HG02840 (cell line): Measurements from ENCODE around the gene TXLNG.
"Not testable (repeated sequence)": the region's sequence is repeated elsewhere in the genome, so short reads cannot be mapped to it uniquely, and the experiment has no call there.

Experiments
- ATAC-seq: cut with Tn5 transposase; IDR thresholded peaks from one replicate; pipeline ENCODE4 v1.9.1; 2021; ENCODE audit warnings: mild to moderate bottlenecking, moderate library complexity, moderate number of reproducible peaks; ENCODE audit not compliant: unreplicated experiment, low FRiP score

TXLNG gene

GRCh38 chrX:16786139-16786790, at the start of gene TXLNG:
TSS of gene TXLNG (plus strand) at chrX:16786466. CDS start at chrX:16786488, 22 bp downstream.
- ATAC-seq = peak; percentile 100

- ATAC-seq = no peak
These were observed 49.2 kb upstream of the TXLNG start for GRCh38 chrX:16737024-16737423.

GRCh38 chrX:16739574-16739973, 46.7 kb upstream of the TXLNG start:
- ATAC-seq = no peak

- ATAC-seq = no peak
These were observed 42.5 kb upstream of the TXLNG start for GRCh38 chrX:16743604-16744325.

GRCh38 chrX:16745102-16745501, 41.2 kb upstream of the TXLNG start:
- ATAC-seq = no peak

GRCh38 chrX:16745659-16746058, 40.6 kb upstream of the TXLNG start:
- ATAC-seq = no peak

- no peak for ATAC-seq
These were observed 37.8 kb upstream of the TXLNG start for GRCh38 chrX:16748425-16748824.

GRCh38 chrX:16750136-16750535, 36.1 kb upstream of the TXLNG start:
- ATAC-seq = no peak

- no peak for ATAC-seq
These were observed 32.2 kb upstream of the TXLNG start for GRCh38 chrX:16754019-16754418.

GRCh38 chrX:16756724-16757123, 29.5 kb upstream of the TXLNG start:
- ATAC-seq = no peak

- not testable (repeated sequence) for ATAC-seq
These were observed 24.8 kb upstream of the TXLNG start for GRCh38 chrX:16761500-16761899.

GRCh38 chrX:16762579-16762978, 23.7 kb upstream of the TXLNG start:
- no peak for ATAC-seq

GRCh38 chrX:16765594-16765993, 20.7 kb upstream of the TXLNG start:
- no peak for ATAC-seq

GRCh38 chrX:16770970-16771482, 15.2 kb upstream of the TXLNG start:
- ATAC-seq = no peak

GRCh38 chrX:16771483-16772398, 14.5 kb upstream of the TXLNG start:
- no peak for ATAC-seq

- ATAC-seq = no peak
These were observed 13.8 kb upstream of the TXLNG start for GRCh38 chrX:16772460-16772859.

- ATAC-seq = no peak
These were observed 11.5 kb upstream of the TXLNG start for GRCh38 chrX:16774746-16775145.

GRCh38 chrX:16778545-16778944, 7.7 kb upstream of the TXLNG start:
- ATAC-seq = no peak

- no peak for ATAC-seq
These were observed 7.3 kb upstream of the TXLNG start for GRCh38 chrX:16778993-16779392.

GRCh38 chrX:16779815-16780214, 6.5 kb upstream of the TXLNG start:
- ATAC-seq = not testable (repeated sequence)

GRCh38 chrX:16783452-16783851, 2.8 kb upstream of the TXLNG start:
- no peak for ATAC-seq
